Measurements from ENCODE around the gene RAB17.

RAB17 gene

DNA sequence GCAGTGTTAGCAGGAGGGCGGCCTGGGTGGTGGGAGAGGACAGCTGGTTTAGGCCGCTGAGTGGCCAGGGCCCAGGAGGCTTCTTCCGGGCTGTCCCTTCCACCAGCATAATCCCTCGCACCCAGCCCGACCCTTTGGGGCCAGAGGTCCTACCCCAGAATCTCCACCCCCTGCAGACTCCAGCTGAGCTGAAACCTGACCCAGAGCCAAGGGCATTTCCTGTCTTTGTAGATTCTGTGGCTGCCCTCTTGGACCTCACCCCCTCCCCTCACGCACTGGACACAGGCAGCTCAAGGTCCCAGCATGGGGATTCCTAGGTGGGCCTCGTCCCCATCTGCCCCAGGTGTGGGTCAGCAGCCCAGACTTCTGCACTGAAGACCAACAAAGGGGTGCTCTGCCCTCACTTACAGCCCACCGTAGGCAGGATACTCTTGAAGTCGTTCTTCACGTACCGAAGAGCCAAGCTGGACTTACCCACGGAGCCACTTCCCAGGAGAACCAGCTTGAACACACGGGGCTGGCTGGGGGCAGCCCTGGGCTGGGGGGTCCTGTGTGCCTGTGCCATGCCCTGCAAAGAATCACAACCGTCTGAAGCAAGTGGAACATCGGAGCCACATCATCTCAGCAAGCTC, 4.8 kb downstream of the RAB17 start:
- Mint-ChIP-seq H3K9me3 (no peaks in the 10 kb centered on the region), H3K27me3 (peaks cover 26 to 35% of the 10 kb centered on the region in 2 donors), H3K36me3 (ENCODE audit: insufficient read depth) (no peaks in the 10 kb centered on the region), H3K4me1 (ENCODE audit: low read depth in 2 of 2) (peaks cover 0 to 5% of the 10 kb centered on the region in 2 donors), H3K4me3 (no peak overlapping the region), H3K27ac (no peak overlapping the region)
- DNase-seq (no peak), ATAC-seq (replicated peaks) (no peak)

GRCh38 chr2:237583385-237584295, 6.9 kb downstream of the RAB17 start:
- Mint-ChIP-seq H3K27ac (no peak overlapping the region), H3K4me3 (no peak overlapping the region), H3K27me3 (peaks cover 26 to 31% of the 10 kb centered on the region in 2 donors), H3K9me3 (no peaks in the 10 kb centered on the region), H3K36me3 (ENCODE audit: insufficient read depth) (no peaks in the 10 kb centered on the region), H3K4me1 (ENCODE audit: low read depth in 2 of 2) (peaks cover 0 to 3% of the 10 kb centered on the region in 2 donors)
- no peak for ATAC-seq (replicated peaks)
- no peak for DNase-seq

DNA sequence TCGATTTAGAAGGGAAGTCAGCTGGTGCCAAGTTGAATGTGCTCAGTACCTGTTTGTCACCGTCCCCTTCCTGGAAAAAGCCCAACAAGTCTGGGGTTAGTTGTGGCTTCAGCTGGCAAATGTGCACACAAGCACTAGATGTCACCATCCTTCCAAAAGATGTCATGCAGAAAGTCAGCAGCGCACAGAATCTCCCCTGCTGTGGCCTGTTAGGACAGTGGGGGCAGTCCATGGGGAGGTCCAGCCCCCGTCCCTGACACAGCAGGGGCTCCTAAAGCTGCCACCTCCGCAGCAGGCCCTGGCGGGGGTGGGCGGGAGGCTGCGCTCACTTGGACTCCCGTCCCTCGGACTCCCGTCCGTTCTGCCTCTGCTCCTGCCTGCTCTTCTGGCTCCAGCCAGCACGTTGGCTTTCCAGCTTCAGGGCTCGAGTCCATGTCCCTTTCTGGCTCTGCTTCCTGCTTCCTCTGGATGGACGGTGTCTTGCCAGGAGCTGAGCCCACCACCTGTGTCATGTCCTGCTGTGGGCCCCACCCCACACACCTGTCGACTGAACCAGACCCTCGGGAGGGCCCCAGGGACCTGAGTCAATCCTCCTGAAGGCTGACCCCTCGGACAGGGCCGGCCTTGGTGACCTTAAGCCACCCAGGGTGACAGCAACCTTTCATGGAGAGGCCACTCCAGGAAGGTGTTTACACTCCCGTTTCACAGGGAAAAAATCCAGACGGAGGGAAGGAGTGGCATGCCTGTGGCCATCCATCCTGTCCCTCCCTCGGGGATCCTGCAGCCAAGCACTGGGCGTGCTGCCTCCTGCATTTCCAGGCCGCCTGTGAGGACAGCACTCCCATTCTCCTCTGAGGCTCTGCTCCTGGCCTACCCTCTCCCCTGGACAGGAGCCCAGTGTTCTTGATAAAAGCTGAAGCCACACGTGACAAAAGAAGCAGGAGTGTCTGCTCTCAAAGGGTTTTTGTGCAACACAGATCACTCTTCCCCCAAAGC, 8.5 kb downstream of the RAB17 start:
- ATAC-seq (replicated peaks), result peak; percentile 67
- peak in 2 of 3 experiments; percentile 9 for DNase-seq
- H3K4me3 Mint-ChIP-seq, result no peak overlapping the region
- H3K4me1 Mint-ChIP-seq (ENCODE audit: low read depth in 2 of 2), result peaks cover 0 to 3% of the 10 kb centered on the region in 2 donors
- no peaks in the 10 kb centered on the region for H3K36me3 Mint-ChIP-seq (ENCODE audit: insufficient read depth)
- H3K9me3 Mint-ChIP-seq, result no peaks in the 10 kb centered on the region
- peaks cover 25 to 31% of the 10 kb centered on the region in 2 donors for H3K27me3 Mint-ChIP-seq
- H3K27ac Mint-ChIP-seq, result no peak overlapping the region

GRCh38 chr2:237581326-237581725, 9.2 kb downstream of the RAB17 start:
- Mint-ChIP-seq H3K36me3 (ENCODE audit: insufficient read depth) (no peaks in the 10 kb centered on the region), H3K27ac (no peak overlapping the region), H3K4me3 (no peak overlapping the region), H3K27me3 (peaks cover 25 to 31% of the 10 kb centered on the region in 2 donors), H3K9me3 (no peaks in the 10 kb centered on the region), H3K4me1 (ENCODE audit: low read depth in 2 of 2) (peaks cover 0 to 3% of the 10 kb centered on the region in 2 donors)
- ATAC-seq (replicated peaks), result no peak
- no peak for DNase-seq

DNA sequence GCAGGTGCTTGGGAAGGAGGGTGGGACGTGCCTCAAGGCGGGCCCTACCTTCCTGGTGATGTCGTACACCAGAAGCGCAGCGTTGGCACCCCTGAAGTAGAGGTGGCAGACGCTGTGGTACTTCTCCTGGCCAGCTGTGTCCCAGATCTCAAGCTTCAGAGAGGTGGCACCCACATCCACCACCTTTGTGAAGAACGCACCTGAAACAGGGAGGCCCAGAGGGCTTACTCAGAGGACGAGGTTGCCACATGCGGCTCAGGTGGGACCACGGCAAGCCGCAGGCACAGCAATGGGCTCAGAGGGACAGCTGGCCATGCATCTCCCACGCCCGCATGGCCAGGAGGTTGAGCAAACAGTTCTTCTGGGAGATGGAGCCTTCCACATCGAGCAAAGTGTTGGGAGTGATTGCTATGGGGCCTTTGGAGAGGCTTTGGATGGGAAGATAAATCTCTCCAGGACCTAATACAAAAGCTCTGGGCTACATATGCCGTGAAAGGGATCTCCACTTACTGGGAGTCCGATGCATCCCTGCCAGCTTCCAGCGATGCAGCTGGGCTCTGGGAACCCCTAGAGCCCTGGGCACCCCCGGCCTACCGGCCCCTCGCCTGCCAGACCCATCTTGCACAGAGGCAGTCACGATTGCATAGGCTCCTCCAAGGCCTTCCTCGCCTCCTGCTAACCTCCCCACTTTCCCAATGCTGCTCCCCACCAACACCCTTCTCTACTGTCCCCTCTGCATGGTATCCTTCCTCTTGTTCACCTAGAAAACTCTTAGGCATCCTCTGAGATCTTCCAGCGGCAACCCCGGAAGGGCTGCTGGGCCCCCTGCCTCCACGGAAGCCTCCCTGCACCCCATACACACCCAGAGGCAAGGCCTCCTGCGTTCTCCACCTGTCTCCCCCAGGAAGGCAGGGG, 12.3 kb downstream of the RAB17 start:
- H3K9me3 Mint-ChIP-seq, result no peaks in the 10 kb centered on the region
- no peak for DNase-seq
- no peak for ATAC-seq (replicated peaks)
- peaks cover 0 to 3% of the 10 kb centered on the region in 2 donors for H3K4me1 Mint-ChIP-seq (ENCODE audit: low read depth in 2 of 2)
- H3K27me3 Mint-ChIP-seq, result peaks cover 39 to 48% of the 10 kb centered on the region in 2 donors
- no peaks in the 10 kb centered on the region for H3K36me3 Mint-ChIP-seq (ENCODE audit: insufficient read depth)
- no peak overlapping the region for H3K4me3 Mint-ChIP-seq
- H3K27ac Mint-ChIP-seq, result no peak overlapping the region

GRCh38 chr2:237577458-237577857, 13.1 kb downstream of the RAB17 start:
- no peaks in the 10 kb centered on the region for H3K36me3 Mint-ChIP-seq (ENCODE audit: insufficient read depth)
- peaks cover 39 to 48% of the 10 kb centered on the region in 2 donors for H3K27me3 Mint-ChIP-seq
- no peak overlapping the region for H3K27ac Mint-ChIP-seq

GRCh38 chr2:237576974-237577373, 13.6 kb downstream of the RAB17 start:
- Mint-ChIP-seq H3K4me3 (no peak overlapping the region), H3K27ac (peak overlapping the region; percentile 19 to 62), H3K36me3 (ENCODE audit: insufficient read depth) (no peaks in the 10 kb centered on the region), H3K4me1 (ENCODE audit: low read depth in 2 of 2) (peaks cover 4 to 5% of the 10 kb centered on the region in 2 donors), H3K9me3 (no peaks in the 10 kb centered on the region), H3K27me3 (peaks cover 39 to 48% of the 10 kb centered on the region in 2 donors)
- no peak for DNase-seq
- ATAC-seq (replicated peaks), result no peak

More at GRCh38 chr2:237577458-237577857, 13.1 kb downstream of the RAB17 start:
- H3K4me3 Mint-ChIP-seq, result no peak overlapping the region
- H3K4me1 Mint-ChIP-seq (ENCODE audit: low read depth in 2 of 2), result peaks cover 0 to 3% of the 10 kb centered on the region in 2 donors
- DNase-seq (no peak), ATAC-seq (replicated peaks) (no peak)
- H3K9me3 Mint-ChIP-seq, result no peaks in the 10 kb centered on the region

GRCh38 chr2:237575869-237576862, 14.4 kb downstream of the RAB17 start:
- no peak for ATAC-seq (replicated peaks)
- no peaks in the 10 kb centered on the region for H3K9me3 Mint-ChIP-seq

GRCh38 chr2:237574894-237575868, 15.4 kb downstream of the RAB17 start:
- no peak overlapping the region for H3K27ac Mint-ChIP-seq
- ATAC-seq (replicated peaks) (no peak), DNase-seq (no peak)
- H3K4me3 Mint-ChIP-seq, result no peak overlapping the region
- no peaks in the 10 kb centered on the region for H3K36me3 Mint-ChIP-seq (ENCODE audit: insufficient read depth)
- no peaks in the 10 kb centered on the region for H3K9me3 Mint-ChIP-seq
- H3K4me1 Mint-ChIP-seq (ENCODE audit: low read depth in 2 of 2), result peaks cover 3 to 6% of the 10 kb centered on the region in 2 donors
- peaks cover 39 to 55% of the 10 kb centered on the region in 2 donors for H3K27me3 Mint-ChIP-seq

More at GRCh38 chr2:237575869-237576862, 14.4 kb downstream of the RAB17 start:
- Mint-ChIP-seq H3K27ac (peak overlapping the region; percentile 19 to 62), H3K4me1 (ENCODE audit: low read depth in 2 of 2) (peaks cover 3 to 6% of the 10 kb centered on the region in 2 donors), H3K4me3 (no peak overlapping the region), H3K36me3 (ENCODE audit: insufficient read depth) (no peaks in the 10 kb centered on the region), H3K27me3 (peaks cover 39 to 48% of the 10 kb centered on the region in 2 donors)
- no peak for DNase-seq

GRCh38 chr2:237574467-237574866, 16.1 kb downstream of the RAB17 start:
- Mint-ChIP-seq H3K4me1 (ENCODE audit: low read depth in 2 of 2) (peaks cover 3 to 6% of the 10 kb centered on the region in 2 donors), H3K9me3 (no peaks in the 10 kb centered on the region), H3K27ac (no peak overlapping the region), H3K36me3 (ENCODE audit: insufficient read depth) (no peaks in the 10 kb centered on the region), H3K4me3 (no peak overlapping the region), H3K27me3 (peaks cover 37 to 58% of the 10 kb centered on the region in 2 donors)
- DNase-seq, result no peak
- no peak for ATAC-seq (replicated peaks)
